BJ (cell line): ENCODE data around the gene MGAT1. TPM values are rescaled to one million over a fixed set of nuclear protein-coding genes. Genes with fewer than 3 reads are reported as not detected.
"Not testable (repeated sequence)": the region's sequence is repeated elsewhere in the genome, so short reads cannot be mapped to it uniquely, and the experiment has no call there.

Experiments used
- CTCF ChIA-PET: fragments of 350-600 bp; formaldehyde crosslinking; extraction: SDS; loops from one replicate; lab custom pipeline; 2021; ENCODE audit warnings: antibody characterized with exemption, inconsistent platforms; lab: Yijun Ruan, JAX
- POLR2A ChIA-PET: fragments of 300-600 bp; sonication (Branson Sonifier 250); formaldehyde crosslinking; extraction: SDS; loops from one replicate; lab custom pipeline; 2021; ENCODE audit warnings: antibody characterized with exemption; lab: Charles Lee
- DNase-seq: peaks from one replicate; pipeline ENCODE4 v3.0.0-alpha.2; 2011; ENCODE audit warnings: low read depth
- H3K27me3 ChIP-seq: 2 replicates; pipeline ENCODE4 v1.6.0; 2011; ENCODE audit warnings: low read length; ENCODE audit not compliant: control insufficient read depth, insufficient read depth
- H3K36me3 ChIP-seq: 2 replicates; pipeline ENCODE4 v1.5.1; 2011; ENCODE audit warnings: low read length; ENCODE audit not compliant: control insufficient read depth, insufficient read depth
- H3K4me3 ChIP-seq: 2 replicates; pipeline ENCODE4 v1.5.1; 2011; ENCODE audit warnings: low read depth, mild to moderate bottlenecking, control low read depth, low read length
- CTCF ChIP-seq: IDR thresholded peaks from 2 replicates; pipeline ENCODE4 v1.5.1; 2011; ENCODE audit warnings: low read depth, mild to moderate bottlenecking, control low read depth, inconsistent platforms, low read length, moderate library complexity; ENCODE audit not compliant: insufficient read depth
- polyA plus RNA-seq: library from polyadenylated mRNA; depleted of rRNA; stranded (reverse); fragments of >200 nt; gene quantifications from 2 replicates; pipeline ENCODE4 v1.2.3, GENCODE V29; 2011

The MGAT1 gene
- polyA plus RNA-seq, 1 experiment, result 197 TPM

GRCh38 chr5:180784497-180785097 lies 18.0 kb downstream of the MGAT1 start:
- peak; percentile 87 for TF ChIP-seq CTCF
- POLR2A ChIA-PET, result interaction anchor here (0.5 to 2.3 kb wide), 2 partner anchors 15 to 26 kb away, joined by 4 to 9 read pairs; no protein-coding TSS in a partner anchor
- CTCF ChIA-PET, result interaction anchor here (0.9 to 6.4 kb wide), 14 partner anchors 11 to 400 kb away, joined by 3 to 38 read pairs (median 4); partner anchors contain the start of gene MGAT1
- Histone ChIP-seq H3K4me3 (no peak overlapping the region), H3K36me3 (peaks cover 8% of the 10 kb centered on the region), H3K27me3 (no peaks in the 10 kb centered on the region)
- no peak for DNase-seq

GRCh38 chr5:180783340-180784052 lies 19.1 kb downstream of the MGAT1 start:
- DNase-seq, result no peak
- ChIA-PET POLR2A (no interaction called here), CTCF (interaction anchor here (0.6 to 6.4 kb wide), 8 partner anchors 10 to 373 kb away, joined by 3 to 38 read pairs (median 4); partner anchors contain the start of gene MGAT1)
- peaks cover 6% of the 10 kb centered on the region for H3K36me3 ChIP-seq
- H3K4me3 ChIP-seq, result no peak overlapping the region
- no peaks in the 10 kb centered on the region for H3K27me3 ChIP-seq
- no peak for TF ChIP-seq CTCF

- Histone ChIP-seq H3K27me3 (no peaks in the 10 kb centered on the region), H3K4me3 (no peak overlapping the region), H3K36me3 (peaks cover 2% of the 10 kb centered on the region)
- no peak for TF ChIP-seq CTCF
- no peak for DNase-seq
- CTCF ChIA-PET, result interaction anchor here (1.0 to 6.4 kb wide), 5 partner anchors 16 to 92 kb away, joined by 3 to 38 read pairs (median 4); partner anchors contain the start of gene MGAT1
- POLR2A ChIA-PET, result no interaction called here
Measured at GRCh38 chr5:180782748-180783147, 19.9 kb downstream of the MGAT1 start.

DNA sequence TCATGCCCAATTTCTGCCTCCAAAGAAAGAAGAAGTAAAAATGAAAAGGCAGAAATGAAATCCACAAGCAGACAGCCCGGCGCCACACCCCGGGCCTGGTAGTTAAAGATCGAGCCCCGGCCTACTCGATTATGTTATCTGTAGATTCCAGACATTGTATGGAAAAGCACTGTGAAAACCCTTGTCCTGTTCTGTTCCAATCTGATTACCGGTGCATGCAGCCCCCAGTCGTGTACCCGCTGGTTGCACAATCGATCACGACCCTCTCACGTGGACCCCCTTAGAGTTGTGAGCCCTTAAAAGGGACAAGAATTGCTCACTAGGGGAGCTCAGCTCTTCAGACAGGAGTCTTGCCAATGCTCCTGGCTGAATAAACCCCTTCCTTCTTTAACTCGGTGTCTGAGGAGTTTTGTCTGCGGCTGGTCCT lies 20.7 kb downstream of the MGAT1 start:
- DNase-seq, POLR2A ChIA-PET, H3K36me3 ChIP-seq, H3K4me3 ChIP-seq, H3K27me3 ChIP-seq: not testable (repeated sequence)
- CTCF ChIA-PET, result interaction anchor here (6.4 kb wide), 1 partner anchor 19 kb away, joined by 38 read pairs; the partner anchor contains the start of gene MGAT1

DNA sequence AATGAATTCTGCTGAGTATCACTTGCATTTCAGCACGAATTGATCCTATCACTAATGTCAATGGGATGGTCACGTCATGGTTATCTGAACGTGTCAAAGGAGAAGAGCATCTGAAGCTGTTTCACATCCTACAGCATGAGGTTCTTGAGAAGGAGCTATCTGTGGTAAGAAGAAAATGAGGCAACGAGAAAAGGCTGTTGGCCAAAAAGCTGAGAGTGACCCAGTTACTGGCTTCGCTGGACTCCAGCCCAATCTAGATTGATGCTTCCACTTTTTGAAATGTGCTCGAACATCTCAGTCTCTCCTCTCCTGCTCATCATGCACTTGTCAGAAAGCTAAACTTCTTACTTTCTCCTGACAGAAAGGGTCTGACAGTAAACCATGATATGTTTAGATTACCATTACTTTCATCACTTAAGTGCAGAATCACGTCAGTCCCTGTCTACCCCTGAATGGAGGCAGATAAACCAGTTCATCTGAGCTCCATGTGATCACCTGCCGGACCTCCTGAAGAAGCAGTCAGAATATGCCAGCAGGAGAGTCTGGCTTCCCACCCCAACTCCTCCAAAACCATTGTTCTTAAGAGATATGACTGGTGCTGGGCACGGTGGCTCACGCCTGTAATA lies 22.5 kb downstream of the MGAT1 start:
- ChIA-PET CTCF (interaction anchor here (0.6 to 0.9 kb wide), 2 partner anchors 228 to 291 kb away, joined by 3 read pairs; no protein-coding TSS in a partner anchor), POLR2A (no interaction called here)
- TF ChIP-seq CTCF, result no peak
- no peak for DNase-seq
- no peak overlapping the region for H3K4me3 ChIP-seq
- no peaks in the 10 kb centered on the region; the same call in 1 of the 2 replicates for H3K36me3 ChIP-seq
- no peaks in the 10 kb centered on the region for H3K27me3 ChIP-seq
